ENCODE results near the gene ISCA2. TPM values are rescaled to one million over a fixed set of nuclear protein-coding genes. Genes with fewer than 3 reads are reported as not detected.

Gene ISCA2
- total and polyA plus RNA-seq, 9 of the 15 experiments (the other 6 are each of a cell fraction or from before 2014, with no cell fraction given): 5.0 to 36.7 (median 18.1) TPM

GRCh38 chr14:74522740-74523139, 29.2 kb downstream of the ISCA2 start:
- ChIA-PET POLR2A (no interaction called here), CTCF (ENCODE audit: low intra/inter-chr PET ratio) (no interaction called here)
- intact Hi-C loops (cut with micrococcal nuclease): no loop called here
- no peaks in the 10 kb centered on the region for H3K36me3 ChIP-seq (ENCODE audit: control insufficient read depth, insufficient read depth, low read length)
- BruUV-seq (replicated peaks): no TSS peak
- no peak overlapping the region for H3K4me3 ChIP-seq
- peaks cover 0 to 28% of the 10 kb centered on the region in 2 experiments; a peak in 4 of 5 replicates for H3K27me3 ChIP-seq (ENCODE audit: control insufficient read depth in 2 of 2, insufficient read depth in 2 of 2, low read length in 2 of 2)
- H3K27ac ChIP-seq (ENCODE audit: extremely low read depth, low read depth, low read length): no peak overlapping the region
- H3K9me3 ChIP-seq (replicated peaks; ENCODE audit: control insufficient read depth, insufficient read depth, low read depth, low read length): no peaks in the 10 kb centered on the region
- FAIRE-seq (no peak), ATAC-seq (no peak), DNase-seq (ENCODE audit: extremely low read depth in 1 of 4, low spot score in 3 of 4) (no peak)
- H3K4me1 ChIP-seq (replicated peaks in 1 of 2; ENCODE audit: control insufficient read depth in 2 of 2, insufficient read depth in 2 of 2, low read length in 2 of 2): no peaks in the 10 kb centered on the region
- no peaks in the 10 kb centered on the region for H3K9me1 ChIP-seq (ENCODE audit: control insufficient read depth, insufficient read depth, low read length)
- no peak overlapping the region for H2AFZ ChIP-seq (ENCODE audit: low read depth, low read length)
- in situ Hi-C loops (cut with MboI): no loop called here
- H3K9ac ChIP-seq (ENCODE audit: insufficient read depth in 1 of 2, low read depth in 2 of 2, low read length in 2 of 2): no peak overlapping the region
- no peaks in the 10 kb centered on the region for H3K79me2 ChIP-seq (ENCODE audit: control insufficient read depth, insufficient read depth, low read length)
- no peak overlapping the region for H3K4me2 ChIP-seq (ENCODE audit: insufficient read depth, low read length)
- 0% methylated on average over 6 of the region's 7 CpGs for WGBS (ENCODE audit: insufficient coverage, low coverage, missing lambda C conversion rate)
- no peaks in the 10 kb centered on the region for H4K20me1 ChIP-seq (replicated peaks; ENCODE audit: control insufficient read depth, insufficient read depth, low read length)
- TF ChIP-seq SMARCC2 (IDR thresholded peaks at IDR 0.05; ENCODE audit: low read depth): no peak
- no peak for TF ChIP-seq ZNF232 (CRISPR knock-in tag; IDR thresholded peaks at IDR 0.05)
- TF ChIP-seq KDM2B (CRISPR knock-in tag; IDR thresholded peaks at IDR 0.05): no peak
- TF ChIP-seq L3MBTL2 (IDR thresholded peaks at IDR 0.05): no peak
- TF ChIP-seq ZNF766 (CRISPR knock-in tag; conservative IDR thresholded peaks at IDR 0.05): no peak
- no peak for TF ChIP-seq SOX6 (IDR thresholded peaks at IDR 0.05)
- no peak for TF ChIP-seq SRSF1 (IDR thresholded peaks at IDR 0.05; ENCODE audit: low read depth, low read length)
- TF ChIP-seq SNIP1 (IDR thresholded peaks at IDR 0.05; ENCODE audit: low read depth): no peak
- TF ChIP-seq, protein P1, sequence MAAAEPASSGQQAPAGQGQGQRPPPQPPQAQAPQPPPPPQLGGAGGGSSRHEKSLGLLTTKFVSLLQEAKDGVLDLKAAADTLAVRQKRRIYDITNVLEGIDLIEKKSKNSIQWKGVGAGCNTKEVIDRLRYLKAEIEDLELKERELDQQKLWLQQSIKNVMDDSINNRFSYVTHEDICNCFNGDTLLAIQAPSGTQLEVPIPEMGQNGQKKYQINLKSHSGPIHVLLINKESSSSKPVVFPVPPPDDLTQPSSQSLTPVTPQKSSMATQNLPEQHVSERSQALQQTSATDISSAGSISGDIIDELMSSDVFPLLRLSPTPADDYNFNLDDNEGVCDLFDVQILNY (CRISPR knock-in tag; IDR thresholded peaks at IDR 0.05): no peak
- no peak for TF ChIP-seq ERF (CRISPR knock-in tag; IDR thresholded peaks at IDR 0.05)
- TF ChIP-seq ZNF23 (CRISPR knock-in tag; IDR thresholded peaks at IDR 0.05): no peak
- TF ChIP-seq ZNF280A (IDR thresholded peaks at IDR 0.05; ENCODE audit: low read depth, partially characterized antibody): no peak
- TF ChIP-seq ZNF12 (CRISPR knock-in tag; IDR thresholded peaks at IDR 0.05): no peak
- no peak for TF ChIP-seq NFATC3 (IDR thresholded peaks at IDR 0.05)
- TF ChIP-seq GMEB1 (CRISPR knock-in tag; IDR thresholded peaks at IDR 0.05): no peak
- TF ChIP-seq, protein P2, sequence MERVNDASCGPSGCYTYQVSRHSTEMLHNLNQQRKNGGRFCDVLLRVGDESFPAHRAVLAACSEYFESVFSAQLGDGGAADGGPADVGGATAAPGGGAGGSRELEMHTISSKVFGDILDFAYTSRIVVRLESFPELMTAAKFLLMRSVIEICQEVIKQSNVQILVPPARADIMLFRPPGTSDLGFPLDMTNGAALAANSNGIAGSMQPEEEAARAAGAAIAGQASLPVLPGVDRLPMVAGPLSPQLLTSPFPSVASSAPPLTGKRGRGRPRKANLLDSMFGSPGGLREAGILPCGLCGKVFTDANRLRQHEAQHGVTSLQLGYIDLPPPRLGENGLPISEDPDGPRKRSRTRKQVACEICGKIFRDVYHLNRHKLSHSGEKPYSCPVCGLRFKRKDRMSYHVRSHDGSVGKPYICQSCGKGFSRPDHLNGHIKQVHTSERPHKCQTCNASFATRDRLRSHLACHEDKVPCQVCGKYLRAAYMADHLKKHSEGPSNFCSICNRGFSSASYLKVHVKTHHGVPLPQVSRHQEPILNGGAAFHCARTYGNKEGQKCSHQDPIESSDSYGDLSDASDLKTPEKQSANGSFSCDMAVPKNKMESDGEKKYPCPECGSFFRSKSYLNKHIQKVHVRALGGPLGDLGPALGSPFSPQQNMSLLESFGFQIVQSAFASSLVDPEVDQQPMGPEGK (CRISPR knock-in tag; IDR thresholded peaks at IDR 0.05; ENCODE audit: borderline replicate concordance): no peak
- TF ChIP-seq CCAR2 (IDR thresholded peaks at IDR 0.05; ENCODE audit: low read depth, low read length): no peak
- no peak for TF ChIP-seq E2F1 (CRISPR knock-in tag; IDR thresholded peaks at IDR 0.05)

All from K562 (cell line).